ENCODE results near the gene DBI. TPM values are rescaled to one million over a fixed set of nuclear protein-coding genes. Genes with fewer than 3 reads are reported as not detected.

DBI gene
- total and polyA plus RNA-seq, 2 donors (not counting 1 experiment from before 2014, with no cell fraction given), result 128 to 653 TPM

DNA sequence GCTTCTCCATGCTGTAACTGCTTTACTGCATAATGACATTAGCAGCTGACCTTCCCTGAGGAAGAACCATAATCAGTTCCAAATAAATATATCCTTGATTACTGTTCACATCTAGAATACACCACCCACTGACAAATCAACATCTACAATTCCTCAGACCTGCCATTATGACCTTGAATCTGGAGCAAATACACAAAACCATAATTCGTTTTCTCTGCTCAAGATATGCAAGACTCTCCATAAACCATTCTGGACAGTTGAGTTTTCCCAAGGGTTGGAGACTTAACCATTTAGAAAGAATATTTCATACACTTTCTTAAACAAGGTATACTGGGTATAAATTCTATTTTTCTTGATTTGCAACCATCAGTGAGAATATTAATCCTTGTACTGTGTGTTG, 11.9 kb upstream of the DBI start:
- no peak overlapping the region for H3K9ac ChIP-seq (ENCODE audit: insufficient read depth, low read length)
- TF ChIP-seq EZH2 (IDR thresholded peaks at IDR 0.05; ENCODE audit: low read length, missing control alignments), result no peak
- TF ChIP-seq, protein P1, sequence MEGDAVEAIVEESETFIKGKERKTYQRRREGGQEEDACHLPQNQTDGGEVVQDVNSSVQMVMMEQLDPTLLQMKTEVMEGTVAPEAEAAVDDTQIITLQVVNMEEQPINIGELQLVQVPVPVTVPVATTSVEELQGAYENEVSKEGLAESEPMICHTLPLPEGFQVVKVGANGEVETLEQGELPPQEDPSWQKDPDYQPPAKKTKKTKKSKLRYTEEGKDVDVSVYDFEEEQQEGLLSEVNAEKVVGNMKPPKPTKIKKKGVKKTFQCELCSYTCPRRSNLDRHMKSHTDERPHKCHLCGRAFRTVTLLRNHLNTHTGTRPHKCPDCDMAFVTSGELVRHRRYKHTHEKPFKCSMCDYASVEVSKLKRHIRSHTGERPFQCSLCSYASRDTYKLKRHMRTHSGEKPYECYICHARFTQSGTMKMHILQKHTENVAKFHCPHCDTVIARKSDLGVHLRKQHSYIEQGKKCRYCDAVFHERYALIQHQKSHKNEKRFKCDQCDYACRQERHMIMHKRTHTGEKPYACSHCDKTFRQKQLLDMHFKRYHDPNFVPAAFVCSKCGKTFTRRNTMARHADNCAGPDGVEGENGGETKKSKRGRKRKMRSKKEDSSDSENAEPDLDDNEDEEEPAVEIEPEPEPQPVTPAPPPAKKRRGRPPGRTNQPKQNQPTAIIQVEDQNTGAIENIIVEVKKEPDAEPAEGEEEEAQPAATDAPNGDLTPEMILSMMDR (conservative IDR thresholded peaks at IDR 0.05 in 1 of 2, IDR thresholded peaks at IDR 0.05 in 1 of 2; ENCODE audit: low read depth in 1 of 2, low read length in 2 of 2), result no peak
- no peaks in the 10 kb centered on the region for H3K79me2 ChIP-seq (ENCODE audit: control insufficient read depth, insufficient read depth, low read length)
- no peaks in the 10 kb centered on the region for H3K27me3 ChIP-seq (ENCODE audit: control insufficient read depth, insufficient read depth, low read length)
- H3K4me1 ChIP-seq (ENCODE audit: control insufficient read depth, extremely low read depth, insufficient read depth, low read length), result no peaks in the 10 kb centered on the region
- H3K36me3 ChIP-seq (ENCODE audit: control insufficient read depth, insufficient read depth, low read length), result no peaks in the 10 kb centered on the region
- no peaks in the 10 kb centered on the region for H4K20me1 ChIP-seq (ENCODE audit: control insufficient read depth, extremely low read depth, insufficient read depth, low read length)
- no peak overlapping the region for H3K4me2 ChIP-seq (ENCODE audit: extremely low read depth, insufficient read depth, low read length)
- no peak for DNase-seq (ENCODE audit: low read depth in 2 of 2)
- no peak overlapping the region for H2AFZ ChIP-seq (ENCODE audit: low read length)
- no peak overlapping the region for H3K4me3 ChIP-seq (replicated peaks in 1 of 4; ENCODE audit: control extremely low read depth in 1 of 4, insufficient read depth in 1 of 4, low read depth in 3 of 4, low read length in 4 of 4)
- H3K27ac ChIP-seq (ENCODE audit: insufficient read depth, low read length), result no peak overlapping the region
- no peaks in the 10 kb centered on the region for H3K9me3 ChIP-seq (ENCODE audit: control insufficient read depth, insufficient read depth, low read depth, low read length)

DNA sequence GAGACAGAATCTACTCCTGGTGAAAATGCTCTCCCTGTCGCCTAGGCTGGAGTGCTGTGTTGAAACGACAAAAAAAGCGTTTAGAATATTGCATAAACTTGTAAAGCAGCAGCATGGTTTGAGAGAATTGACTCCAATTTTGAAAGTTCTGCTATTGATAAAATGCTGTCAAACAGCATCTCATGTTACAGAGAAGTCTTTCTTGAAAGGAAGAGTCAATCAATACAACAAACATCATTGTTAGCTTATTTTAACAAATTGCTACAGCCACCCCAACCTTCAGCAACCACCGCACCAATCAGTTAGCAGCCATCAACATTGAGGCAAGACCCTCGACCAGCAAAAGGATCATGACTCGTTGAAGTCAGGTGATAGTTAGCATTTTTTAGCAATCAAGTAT, 7.0 kb upstream of the DBI start:
- DNase-seq (ENCODE audit: low read depth in 2 of 2), result no peak
- H3K4me3 ChIP-seq (replicated peaks in 1 of 4; ENCODE audit: control extremely low read depth in 1 of 4, insufficient read depth in 1 of 4, low read depth in 3 of 4, low read length in 4 of 4), result no peak overlapping the region
- no peaks in the 10 kb centered on the region for H3K79me2 ChIP-seq (ENCODE audit: control insufficient read depth, insufficient read depth, low read length)

DNA sequence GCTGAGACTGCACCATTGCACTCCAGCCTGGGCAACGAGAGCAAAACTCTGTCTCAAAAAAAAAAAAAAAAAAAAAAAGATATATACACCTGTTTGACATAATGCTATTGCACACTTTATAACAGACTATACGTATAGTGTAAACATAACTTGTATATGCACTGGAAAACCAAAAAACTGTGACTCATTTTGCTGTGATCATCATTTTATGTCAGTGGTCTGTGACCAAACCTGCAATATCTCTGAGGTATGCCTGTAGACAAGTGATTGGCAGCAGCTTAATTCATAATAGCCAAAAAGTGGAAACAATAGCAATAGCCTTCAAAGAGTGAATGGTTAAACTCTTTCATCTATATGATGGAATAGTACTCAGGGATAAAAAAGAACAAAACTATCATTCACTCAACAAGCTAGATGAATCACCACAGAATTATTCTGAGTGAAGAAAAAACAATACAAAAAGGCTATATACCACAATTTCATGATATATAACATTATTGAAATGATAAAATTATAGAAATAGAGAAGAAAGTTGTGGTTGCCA, 6.3 kb upstream of the DBI start:
- Histone ChIP-seq H2AFZ (ENCODE audit: low read length) (no peak overlapping the region), H3K27ac (ENCODE audit: insufficient read depth, low read length) (no peak overlapping the region), H3K4me2 (ENCODE audit: extremely low read depth, insufficient read depth, low read length) (no peak overlapping the region), H4K20me1 (ENCODE audit: control insufficient read depth, extremely low read depth, insufficient read depth, low read length) (no peaks in the 10 kb centered on the region), H3K36me3 (ENCODE audit: control insufficient read depth, insufficient read depth, low read length) (no peaks in the 10 kb centered on the region), H3K79me2 (ENCODE audit: control insufficient read depth, insufficient read depth, low read length) (peaks cover 2% of the 10 kb centered on the region), H3K27me3 (ENCODE audit: control insufficient read depth, insufficient read depth, low read length) (no peaks in the 10 kb centered on the region), H3K9ac (ENCODE audit: insufficient read depth, low read length) (no peak overlapping the region), H3K4me3 (replicated peaks in 1 of 4; ENCODE audit: control extremely low read depth in 1 of 4, insufficient read depth in 1 of 4, low read depth in 3 of 4, low read length in 4 of 4) (no peak overlapping the region), H3K4me1 (ENCODE audit: control insufficient read depth, extremely low read depth, insufficient read depth, low read length) (no peaks in the 10 kb centered on the region), H3K9me3 (ENCODE audit: control insufficient read depth, insufficient read depth, low read depth, low read length) (no peaks in the 10 kb centered on the region)
- DNase-seq (ENCODE audit: low read depth in 2 of 2), result no peak
- TF ChIP-seq, protein P1 (conservative IDR thresholded peaks at IDR 0.05 in 1 of 2, IDR thresholded peaks at IDR 0.05 in 1 of 2; ENCODE audit: low read depth in 1 of 2, low read length in 2 of 2), result no peak

More for the DNA sequence above, 7.0 kb upstream of the DBI start:
- H2AFZ ChIP-seq (ENCODE audit: low read length), result no peak overlapping the region
- no peaks in the 10 kb centered on the region for H3K9me3 ChIP-seq (ENCODE audit: control insufficient read depth, insufficient read depth, low read depth, low read length)
- no peaks in the 10 kb centered on the region for H3K36me3 ChIP-seq (ENCODE audit: control insufficient read depth, insufficient read depth, low read length)
- no peaks in the 10 kb centered on the region for H3K4me1 ChIP-seq (ENCODE audit: control insufficient read depth, extremely low read depth, insufficient read depth, low read length)
- no peaks in the 10 kb centered on the region for H3K27me3 ChIP-seq (ENCODE audit: control insufficient read depth, insufficient read depth, low read length)
- no peak overlapping the region for H3K27ac ChIP-seq (ENCODE audit: insufficient read depth, low read length)
- H3K9ac ChIP-seq (ENCODE audit: insufficient read depth, low read length), result no peak overlapping the region
- H4K20me1 ChIP-seq (ENCODE audit: control insufficient read depth, extremely low read depth, insufficient read depth, low read length), result no peaks in the 10 kb centered on the region
- no peak overlapping the region for H3K4me2 ChIP-seq (ENCODE audit: extremely low read depth, insufficient read depth, low read length)
- TF ChIP-seq, protein P1 (conservative IDR thresholded peaks at IDR 0.05 in 1 of 2, IDR thresholded peaks at IDR 0.05 in 1 of 2; ENCODE audit: low read depth in 1 of 2, low read length in 2 of 2), result no peak
- TF ChIP-seq EZH2 (IDR thresholded peaks at IDR 0.05; ENCODE audit: low read length, missing control alignments), result no peak

Measured in fibroblast of lung (primary cell).